IMR-90 (cell line): ENCODE results near the gene CDC34. TPM values are rescaled to one million over a fixed set of nuclear protein-coding genes. Genes with fewer than 3 reads are reported as not detected.

ENCODE experiments used
- ATAC-seq: fragments of 200-7000 bp; cut with Tn5 transposase; 2 replicates; pipeline ENCODE4 v1.9.1; 2020; ENCODE audit warnings: low read depth, mild to moderate bottlenecking, moderate library complexity
- BruUV-seq: library from RNA; stranded (reverse); fragments of 400-500 nt; replicated peaks from 2 replicates; lab custom pipeline; 2021; lab: Mats Ljungman, UMichigan
- CTCF ChIA-PET: fragments of 300-600 bp; formaldehyde crosslinking; extraction: SDS; loops from one replicate; lab custom pipeline; 2021; ENCODE audit warnings: antibody characterized with exemption; lab: Yijun Ruan, JAX
- POLR2A ChIA-PET: fragments of 300-600 bp; sonication (Branson Sonifier 250); formaldehyde crosslinking; loops from one replicate; lab custom pipeline; 2022; ENCODE audit warnings: antibody characterized with exemption; ENCODE audit not compliant: unreplicated experiment; lab: Charles Lee
- DNase-seq: peaks from one replicate; pipeline ENCODE4 v3.0.0; 2013
- H2AFZ ChIP-seq: replicated peaks from 2 replicates; pipeline ENCODE3; 2013; ENCODE audit warnings: low read length, mild to moderate bottlenecking; ENCODE audit not compliant: poor library complexity
- H2AK5ac ChIP-seq: 2 replicates; pipeline ENCODE4 v1.6.1; 2013; ENCODE audit warnings: low read depth, low read length, inconsistent platforms
- H2AK9ac ChIP-seq: replicated peaks from 2 replicates; pipeline ENCODE3; 2013; ENCODE audit warnings: mild to moderate bottlenecking, low read depth, low read length, moderate library complexity; ENCODE audit not compliant: poor library complexity
- H2BK120ac ChIP-seq: 2 replicates; pipeline ENCODE4 v1.6.1; 2013; ENCODE audit warnings: low read depth, low read length, inconsistent platforms
- H2BK15ac ChIP-seq: 3 replicates; pipeline ENCODE4 v1.6.1; 2013; ENCODE audit warnings: low read depth, low read length, inconsistent platforms
- H2BK20ac ChIP-seq: 2 replicates; pipeline ENCODE4 v1.6.1; 2013; ENCODE audit warnings: low read depth, mild to moderate bottlenecking, inconsistent platforms, low read length, moderate library complexity
- H2BK5ac ChIP-seq: 2 replicates; pipeline ENCODE4 v1.6.1; 2013; ENCODE audit warnings: mild to moderate bottlenecking, low read depth, low read length, inconsistent platforms; ENCODE audit not compliant: poor library complexity, severe bottlenecking
- H3K14ac ChIP-seq: replicated peaks from 2 replicates; pipeline ENCODE4 v1.6.1; 2013; ENCODE audit warnings: low read depth, low read length, inconsistent platforms
- H3K18ac ChIP-seq: 2 replicates; pipeline ENCODE4 v1.6.1; 2013; ENCODE audit warnings: low read depth, low read length, control low read depth
- H3K23ac ChIP-seq: 2 replicates; pipeline ENCODE4 v1.6.1; 2013; ENCODE audit warnings: low read depth, low read length, inconsistent platforms
- H3K27ac ChIP-seq: 2 replicates; pipeline ENCODE4 v1.5.1; 2013; ENCODE audit warnings: mild to moderate bottlenecking, control low read depth, low read length; ENCODE audit not compliant: insufficient read depth
- H3K27me3 ChIP-seq: 2 replicates; pipeline ENCODE4 v1.6.1; 2013; ENCODE audit warnings: low read length; ENCODE audit not compliant: control insufficient read depth, insufficient read depth
- H3K36me3 ChIP-seq: 2 replicates; pipeline ENCODE4 v1.6.1; 2013; ENCODE audit warnings: low read length, mixed read lengths; ENCODE audit not compliant: control insufficient read depth, insufficient read depth
- H3K4ac ChIP-seq: 2 replicates; pipeline ENCODE4 v1.6.1; 2013; ENCODE audit warnings: low read depth, low read length, inconsistent platforms
- H3K4me1 ChIP-seq: 2 replicates; pipeline ENCODE4 v1.6.1; 2013; ENCODE audit warnings: low read length, mixed read lengths; ENCODE audit not compliant: control insufficient read depth, insufficient read depth
- H3K4me2 ChIP-seq: 2 replicates; pipeline ENCODE4 v1.6.1; 2013; ENCODE audit warnings: low read depth, mild to moderate bottlenecking, control low read depth, low read length, moderate library complexity
- H3K4me3 ChIP-seq: 2 replicates; pipeline ENCODE4 v1.5.1; 2013; ENCODE audit warnings: low read depth, mild to moderate bottlenecking, control low read depth, low read length, moderate library complexity; ENCODE audit not compliant: insufficient read depth
- H3K56ac ChIP-seq: 2 replicates; pipeline ENCODE4 v1.6.1; 2013; ENCODE audit warnings: low read length, inconsistent platforms; ENCODE audit not compliant: insufficient read depth; ENCODE audit errors: extremely low read depth
- H3K79me1 ChIP-seq, 2 experiments: 2 replicates each; pipeline ENCODE4 v1.6.1; 2013; ENCODE audit warnings: low read length in 2 of 2, inconsistent platforms in 1 of 2, low read depth in 1 of 2
- H3K9ac ChIP-seq: 2 replicates; pipeline ENCODE4 v1.6.1; 2013; ENCODE audit warnings: low read depth, low read length, control low read depth
- H3K9me1 ChIP-seq: 2 replicates; pipeline ENCODE4 v1.6.1; 2013; ENCODE audit warnings: low read length, inconsistent platforms; ENCODE audit not compliant: insufficient read depth
- H3K9me3 ChIP-seq: 2 replicates; pipeline ENCODE4 v1.6.1; 2013; ENCODE audit warnings: low read length; ENCODE audit not compliant: control insufficient read depth, insufficient read depth
- H4K20me1 ChIP-seq: 2 replicates; pipeline ENCODE4 v1.6.1; 2013; ENCODE audit warnings: low read length, inconsistent platforms; ENCODE audit not compliant: insufficient read depth
- H4K5ac ChIP-seq: 2 replicates; pipeline ENCODE4 v1.6.1; 2013; ENCODE audit warnings: mild to moderate bottlenecking, low read depth, low read length, control low read depth
- H4K8ac ChIP-seq, 2 experiments: 2 replicates each; pipeline ENCODE4 v1.6.1; 2013; ENCODE audit warnings: low read depth in 2 of 2, low read length in 2 of 2, control low read depth in 1 of 2, inconsistent platforms in 1 of 2
- H4K91ac ChIP-seq: 2 replicates; pipeline ENCODE4 v1.6.1; 2013; ENCODE audit warnings: low read depth, low read length, inconsistent platforms; ENCODE audit not compliant: insufficient read depth
- BHLHE40 ChIP-seq: fragments of 150-350 bp; IDR thresholded peaks from 2 replicates; pipeline ENCODE4 v1.6.1; 2016; ENCODE audit warnings: mild to moderate bottlenecking, low read depth, low read length
- CEBPB ChIP-seq: IDR thresholded peaks from 2 replicates; pipeline ENCODE4 v1.6.1; 2012; ENCODE audit warnings: low read depth, low read length, improper control_type of control experiment
- CHD1 ChIP-seq: IDR thresholded peaks from 2 replicates; pipeline ENCODE4 v1.6.1; 2012; ENCODE audit warnings: low read depth, low read length, improper control_type of control experiment
- FOS ChIP-seq: fragments of 150-350 bp; IDR thresholded peaks from 2 replicates; pipeline ENCODE4 v1.6.1; 2016; ENCODE audit warnings: low read depth, low read length
- MAFK ChIP-seq: IDR thresholded peaks from 2 replicates; pipeline ENCODE4 v1.6.1; 2012; ENCODE audit warnings: low read depth, low read length, improper control_type of control experiment
- MAZ ChIP-seq: IDR thresholded peaks from 2 replicates; pipeline ENCODE4 v1.6.1; 2012; ENCODE audit warnings: low read depth, mild to moderate bottlenecking, low read length, improper control_type of control experiment, moderate library complexity, borderline replicate concordance
- MXI1 ChIP-seq: IDR thresholded peaks from 2 replicates; pipeline ENCODE4 v1.6.1; 2012; ENCODE audit warnings: low read depth, mild to moderate bottlenecking, low read length, moderate library complexity, borderline replicate concordance
- NFE2L2 ChIP-seq: fragments of 150-350 bp; IDR thresholded peaks from 2 replicates; pipeline ENCODE4 v1.6.1; 2016; ENCODE audit warnings: low read depth, mild to moderate bottlenecking, low read length
- POLR2A ChIP-seq: IDR thresholded peaks from 2 replicates; pipeline ENCODE4 v1.6.1; 2012; ENCODE audit warnings: mild to moderate bottlenecking, low read depth, low read length
- RAD21 ChIP-seq: IDR thresholded peaks from 2 replicates; pipeline ENCODE4 v1.6.1; 2012; ENCODE audit warnings: low read length, improper control_type of control experiment
- RCOR1 ChIP-seq: IDR thresholded peaks from 2 replicates; pipeline ENCODE4 v1.6.1; 2012; ENCODE audit warnings: mild to moderate bottlenecking, low read length, improper control_type of control experiment; ENCODE audit not compliant: insufficient replicate concordance
- RFX5 ChIP-seq: IDR thresholded peaks from 2 replicates; pipeline ENCODE4 v1.8.0; 2012; ENCODE audit warnings: low read depth, mild to moderate bottlenecking, low read length, moderate library complexity
- SMC3 ChIP-seq: fragments of 150-350 bp; IDR thresholded peaks from 2 replicates; pipeline ENCODE4 v1.6.1; 2016; ENCODE audit warnings: low read depth, mild to moderate bottlenecking, antibody characterized with exemption, low read length, moderate library complexity
- whole genome bisulfite sequencing, 2 experiments: methylation state at CpG; one replicate each; pipeline versions ENCODE4 v1.1.5 to v1.1.7; 2013; ENCODE audit warnings: missing lambda C conversion rate in 2 of 2; ENCODE audit not compliant: insufficient read length in 1 of 2; ENCODE audit errors: extremely low coverage in 2 of 2; 5-methylcytosine and 5-hydroxymethylcytosine counted together
- dilution Hi-C: fragments of 300-500 bp; cut with HindIII; formaldehyde crosslinking; loops from one replicate; pipeline ENCODE4 v1.14.3; 2018; ENCODE audit warnings: low sequenced_read_pairs; ENCODE audit not compliant: unreplicated experiment
- in situ Hi-C: fragments of 300-500 bp; cut with MboI; formaldehyde crosslinking; loops from 3 replicates; pipeline ENCODE4 v1.14.3; 2019; ENCODE audit warnings: low sequenced_read_pairs, inconsistent platforms, mixed read lengths
- intact Hi-C: fragments of 100-400 bp; cut with micrococcal nuclease; formaldehyde crosslinking; loops from 2 replicates; pipeline ENCODE4 v1.10.0; 2022
- polyA plus RNA-seq, 3 experiments: library from polyadenylated mRNA; depleted of rRNA; stranded (reverse); fragments of >200 nt; gene quantifications; 2 replicates each; pipeline ENCODE4 v1.2.3, GENCODE V29; 2012; ENCODE audit warnings: low replicate concordance in 1 of 3
- total RNA-seq: library from RNA; depleted of rRNA; stranded (reverse); fragments of >200 nt; gene quantifications from 2 replicates; pipeline ENCODE4 v1.2.3, GENCODE V29; 2012
- TF ChIP-seq, protein P1 (sequence below): fragments of 150-350 bp; IDR thresholded peaks from 2 replicates; pipeline ENCODE4 v1.6.1; 2016; ENCODE audit warnings: low read depth, mild to moderate bottlenecking, low read length, moderate library complexity, borderline replicate concordance
- TF ChIP-seq, protein P2 (sequence below): conservative IDR thresholded peaks from 2 replicates; pipeline ENCODE4 v1.5.1; 2012; ENCODE audit warnings: mild to moderate bottlenecking, low read depth, low read length, improper control_type of control experiment
- TF ChIP-seq, protein P3 (sequence below): fragments of 150-350 bp; IDR thresholded peaks from 2 replicates; pipeline ENCODE4 v1.6.1; 2017; ENCODE audit warnings: mild to moderate bottlenecking, antibody characterized with exemption, low read length, low read depth

The CDC34 gene
- total and polyA plus RNA-seq, 2 of the 4 experiments (the other 2 are of a cell fraction): 35.7 to 68.9 TPM

DNA sequence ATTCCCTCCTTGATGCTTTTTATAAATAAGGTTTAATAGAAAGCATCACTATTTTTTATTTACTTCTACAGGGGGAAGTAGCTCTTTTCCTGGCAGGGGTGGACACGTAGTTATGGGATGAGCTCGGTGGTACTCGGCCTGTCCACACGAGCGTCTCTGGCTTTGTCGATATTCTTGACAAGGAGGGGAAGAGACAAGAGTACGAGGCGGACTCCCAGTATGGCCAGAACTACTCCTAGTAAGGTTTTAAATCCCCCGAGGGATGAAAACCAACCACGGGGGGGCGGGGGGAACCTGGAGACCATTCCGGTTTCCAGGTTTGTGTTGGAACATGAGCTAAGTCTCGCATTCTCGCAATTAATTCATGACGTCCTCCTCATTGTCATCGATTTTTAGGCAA is 35.3 kb downstream of the CDC34 start:
- BruUV-seq: no TSS peak

More for the DNA sequence above, 35.3 kb downstream of the CDC34 start:
- H3K18ac ChIP-seq: no peak overlapping the region
- H3K9me1 ChIP-seq: 0 out of 2 replicates have a peak, but pooled peaks cover 4% of the 10 kb centered on the region
- H2AK9ac ChIP-seq: no peak overlapping the region
- H2AK5ac ChIP-seq: no peak overlapping the region
- no peak overlapping the region for H4K5ac ChIP-seq
- no peak overlapping the region for H3K9ac ChIP-seq
- no peak for TF ChIP-seq MAFK
- TF ChIP-seq, protein P1, sequence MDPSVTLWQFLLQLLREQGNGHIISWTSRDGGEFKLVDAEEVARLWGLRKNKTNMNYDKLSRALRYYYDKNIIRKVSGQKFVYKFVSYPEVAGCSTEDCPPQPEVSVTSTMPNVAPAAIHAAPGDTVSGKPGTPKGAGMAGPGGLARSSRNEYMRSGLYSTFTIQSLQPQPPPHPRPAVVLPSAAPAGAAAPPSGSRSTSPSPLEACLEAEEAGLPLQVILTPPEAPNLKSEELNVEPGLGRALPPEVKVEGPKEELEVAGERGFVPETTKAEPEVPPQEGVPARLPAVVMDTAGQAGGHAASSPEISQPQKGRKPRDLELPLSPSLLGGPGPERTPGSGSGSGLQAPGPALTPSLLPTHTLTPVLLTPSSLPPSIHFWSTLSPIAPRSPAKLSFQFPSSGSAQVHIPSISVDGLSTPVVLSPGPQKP: no peak
- no peak for TF ChIP-seq NFE2L2
- TF ChIP-seq, protein P2, sequence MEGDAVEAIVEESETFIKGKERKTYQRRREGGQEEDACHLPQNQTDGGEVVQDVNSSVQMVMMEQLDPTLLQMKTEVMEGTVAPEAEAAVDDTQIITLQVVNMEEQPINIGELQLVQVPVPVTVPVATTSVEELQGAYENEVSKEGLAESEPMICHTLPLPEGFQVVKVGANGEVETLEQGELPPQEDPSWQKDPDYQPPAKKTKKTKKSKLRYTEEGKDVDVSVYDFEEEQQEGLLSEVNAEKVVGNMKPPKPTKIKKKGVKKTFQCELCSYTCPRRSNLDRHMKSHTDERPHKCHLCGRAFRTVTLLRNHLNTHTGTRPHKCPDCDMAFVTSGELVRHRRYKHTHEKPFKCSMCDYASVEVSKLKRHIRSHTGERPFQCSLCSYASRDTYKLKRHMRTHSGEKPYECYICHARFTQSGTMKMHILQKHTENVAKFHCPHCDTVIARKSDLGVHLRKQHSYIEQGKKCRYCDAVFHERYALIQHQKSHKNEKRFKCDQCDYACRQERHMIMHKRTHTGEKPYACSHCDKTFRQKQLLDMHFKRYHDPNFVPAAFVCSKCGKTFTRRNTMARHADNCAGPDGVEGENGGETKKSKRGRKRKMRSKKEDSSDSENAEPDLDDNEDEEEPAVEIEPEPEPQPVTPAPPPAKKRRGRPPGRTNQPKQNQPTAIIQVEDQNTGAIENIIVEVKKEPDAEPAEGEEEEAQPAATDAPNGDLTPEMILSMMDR: no peak
- no peak for TF ChIP-seq CEBPB
- no peak for TF ChIP-seq MAZ
- no peak for TF ChIP-seq RFX5
- no peak for TF ChIP-seq CHD1
- no peak for TF ChIP-seq FOS
- no peak for TF ChIP-seq SMC3
- TF ChIP-seq RCOR1: no peak
- no peak for TF ChIP-seq MXI1
- TF ChIP-seq, protein P3, sequence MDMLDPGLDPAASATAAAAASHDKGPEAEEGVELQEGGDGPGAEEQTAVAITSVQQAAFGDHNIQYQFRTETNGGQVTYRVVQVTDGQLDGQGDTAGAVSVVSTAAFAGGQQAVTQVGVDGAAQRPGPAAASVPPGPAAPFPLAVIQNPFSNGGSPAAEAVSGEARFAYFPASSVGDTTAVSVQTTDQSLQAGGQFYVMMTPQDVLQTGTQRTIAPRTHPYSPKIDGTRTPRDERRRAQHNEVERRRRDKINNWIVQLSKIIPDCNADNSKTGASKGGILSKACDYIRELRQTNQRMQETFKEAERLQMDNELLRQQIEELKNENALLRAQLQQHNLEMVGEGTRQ: no peak
- TF ChIP-seq RAD21: no peak
- no peak for TF ChIP-seq BHLHE40
- TF ChIP-seq POLR2A: no peak
- H3K36me3 ChIP-seq: no peaks in the 10 kb centered on the region
- H4K8ac ChIP-seq: no peak overlapping the region
- no CpG with 5 or more reads among the region's 16 CpGs for WGBS, 2 experiments
- ChIA-PET POLR2A (no interaction called here), CTCF (no interaction called here)
- no peak overlapping the region for H2AFZ ChIP-seq
- H3K4me3 ChIP-seq: no peak overlapping the region
- no peak overlapping the region for H2BK120ac ChIP-seq
- intact Hi-C loops (no loop called here), in situ Hi-C loops (no loop called here), dilution Hi-C loops (no loop called here)
- H3K4me2 ChIP-seq: no peak overlapping the region
- DNase-seq: no peak
- H3K56ac ChIP-seq: no peak overlapping the region
- no peak overlapping the region for H2BK5ac ChIP-seq
- no peak overlapping the region for H2BK15ac ChIP-seq
- H3K9me3 ChIP-seq: no peaks in the 10 kb centered on the region
- H2BK20ac ChIP-seq: no peak overlapping the region
- peaks cover 7% of the 10 kb centered on the region; the same call in 1 of the 2 replicates for H3K4me1 ChIP-seq
- no peak overlapping the region for H3K23ac ChIP-seq
- no peak overlapping the region for H3K27ac ChIP-seq
- H3K4ac ChIP-seq: no peak overlapping the region
- no peaks in the 10 kb centered on the region for H3K27me3 ChIP-seq
- H4K20me1 ChIP-seq: no peaks in the 10 kb centered on the region
- peaks cover 0 to 5% of the 10 kb centered on the region in 2 experiments; a peak in 1 of 4 replicates for H3K79me1 ChIP-seq
- no peak overlapping the region for H3K14ac ChIP-seq
- no peak overlapping the region for H4K91ac ChIP-seq
- ATAC-seq: no peak
